PC-3 (cell line): ENCODE data around the gene CAPN1. TPM values are rescaled to one million over a fixed set of nuclear protein-coding genes. Genes with fewer than 3 reads are reported as not detected.

Experiments
- ATAC-seq: fragments of 200-7000 bp; cut with Tn5 transposase; 2 replicates; pipeline ENCODE4 v1.9.1; 2020; ENCODE audit warnings: mild to moderate bottlenecking, moderate library complexity
- BruUV-seq: library from RNA; stranded (reverse); fragments of 400-500 nt; replicated peaks from 2 replicates; lab custom pipeline; 2021; lab: Mats Ljungman, UMichigan
- CTCF ChIA-PET: fragments of 300-600 bp; sonication (Branson Sonifier 250); formaldehyde crosslinking; loops from one replicate; lab custom pipeline; 2022; ENCODE audit warnings: antibody characterized with exemption; lab: Charles Lee
- POLR2A ChIA-PET: fragments of 300-600 bp; sonication (Branson Sonifier 250); formaldehyde crosslinking; loops from one replicate; lab custom pipeline; 2022; ENCODE audit warnings: antibody characterized with exemption; ENCODE audit not compliant: unreplicated experiment; lab: Charles Lee
- DNase-seq: peaks from one replicate; pipeline ENCODE4 v3.0.0-alpha.2; 2015
- H2AFZ ChIP-seq: fragments of 300-600 bp; sonication (generic); 2 replicates; pipeline ENCODE4 v1.6.0; 2016; ENCODE audit warnings: antibody characterized with exemption, low read length
- H3F3A ChIP-seq: fragments of 300-600 bp; sonication (generic); one replicate; pipeline ENCODE4 v1.6.0; 2017; ENCODE audit warnings: antibody characterized with exemption, low read length, control low read depth, mild to moderate bottlenecking; ENCODE audit not compliant: unreplicated experiment
- H3K27ac ChIP-seq: fragments of 300-600 bp; sonication (generic); 2 replicates; pipeline ENCODE4 v1.5.1; 2016; ENCODE audit warnings: mild to moderate bottlenecking, low read length
- H3K27me3 ChIP-seq: fragments of 300-600 bp; sonication (generic); 2 replicates; pipeline ENCODE4 v1.6.1; 2016; ENCODE audit warnings: low read length, mixed read lengths
- H3K36me3 ChIP-seq: fragments of 300-600 bp; sonication (generic); 2 replicates; pipeline ENCODE4 v1.6.1; 2016; ENCODE audit warnings: low read depth, mixed run types, low read length, mixed read lengths
- H3K4me1 ChIP-seq: fragments of 300-600 bp; sonication (generic); 2 replicates; pipeline ENCODE4 v1.5.1; 2016; ENCODE audit warnings: low read length; ENCODE audit not compliant: insufficient read depth
- H3K4me2 ChIP-seq: fragments of 300-600 bp; sonication (generic); 2 replicates; pipeline ENCODE4 v1.6.0; 2016; ENCODE audit warnings: low read length
- H3K4me3 ChIP-seq: fragments of 300-600 bp; sonication (generic); 2 replicates; pipeline ENCODE4 v1.5.1; 2016; ENCODE audit warnings: mild to moderate bottlenecking, low read length, mixed read lengths
- H3K79me2 ChIP-seq: fragments of 300-600 bp; sonication (generic); 2 replicates; pipeline ENCODE4 v1.6.1; 2017; ENCODE audit warnings: low read length, mixed read lengths
- H3K9ac ChIP-seq: fragments of 300-600 bp; sonication (generic); 2 replicates; pipeline ENCODE4 v1.6.0; 2016; ENCODE audit warnings: mild to moderate bottlenecking, low read length
- H3K9me2 ChIP-seq: fragments of 300-600 bp; sonication (generic); replicated peaks from 2 replicates; pipeline ENCODE4 v1.6.1; 2016; ENCODE audit warnings: mixed run types, low read length, mixed read lengths
- H3K9me3 ChIP-seq: fragments of 300-600 bp; sonication (generic); 2 replicates; pipeline ENCODE4 v1.6.1; 2016; ENCODE audit warnings: low read length, mixed read lengths
- H4K20me1 ChIP-seq: fragments of 300-600 bp; sonication (generic); 2 replicates; pipeline ENCODE4 v1.6.1; 2016; ENCODE audit warnings: low read length, mixed read lengths
- EZH2 ChIP-seq: fragments of 300-600 bp; sonication (generic); IDR thresholded peaks from one replicate; pipeline ENCODE4 v1.6.1; 2017; ENCODE audit warnings: antibody characterized with exemption, mild to moderate bottlenecking, low read length; ENCODE audit not compliant: unreplicated experiment
- EZH2phosphoT487 ChIP-seq: fragments of 300-600 bp; sonication (generic); IDR thresholded peaks from 2 replicates; pipeline ENCODE4 v1.6.1; 2018; ENCODE audit warnings: mild to moderate bottlenecking, antibody characterized with exemption, low read length, borderline replicate concordance
- intact Hi-C: fragments of 100-400 bp; cut with micrococcal nuclease; formaldehyde crosslinking; loops from 2 replicates; pipeline ENCODE4 v1.9.0; 2023
- total RNA-seq: library from RNA; depleted of rRNA; stranded (reverse); fragments of >200 nt; gene quantifications from 2 replicates; pipeline ENCODE4 v1.2.3, GENCODE V29; 2014
- TF ChIP-seq, protein P1 (sequence below): fragments of 300-600 bp; sonication (generic); conservative IDR thresholded peaks from 2 replicates; pipeline ENCODE4 v1.5.1; 2017; ENCODE audit warnings: antibody characterized with exemption, low read depth, mild to moderate bottlenecking, low read length

Gene CAPN1
- total RNA-seq, 1 experiment from 2014 or later, result 307 TPM

DNA sequence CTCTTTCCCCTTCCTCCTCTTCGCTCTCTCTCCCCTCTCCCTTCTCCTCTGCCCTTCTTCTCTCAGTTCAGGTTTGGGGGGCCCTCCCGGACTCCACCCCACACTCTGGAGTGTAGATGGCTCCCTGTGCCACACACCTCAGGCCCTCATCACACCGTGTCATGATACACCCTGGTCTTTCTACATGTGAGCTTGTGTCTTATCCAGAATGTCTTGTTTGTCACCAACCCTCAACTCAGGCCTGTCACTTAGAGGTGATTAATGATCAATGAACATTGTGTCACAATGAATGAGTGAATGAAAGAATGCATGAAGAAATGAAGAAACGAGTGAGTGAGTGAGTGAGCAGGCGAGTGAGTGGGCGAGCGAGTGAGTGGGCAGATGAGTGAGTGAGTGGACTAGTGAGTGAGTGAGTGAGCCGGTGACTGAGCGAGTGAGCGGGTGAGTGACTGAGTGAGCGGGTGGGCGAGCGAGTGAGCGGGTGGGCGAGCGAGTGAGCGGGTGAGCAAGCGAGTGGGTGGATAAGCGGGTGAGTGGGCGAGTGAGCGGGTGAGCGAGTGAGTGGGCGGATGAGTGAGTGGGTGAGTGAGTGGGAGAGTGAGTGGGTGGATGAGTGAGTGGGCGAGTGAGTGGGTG, 33.8 kb downstream of the CAPN1 start:
- no peak overlapping the region for H3K4me3 ChIP-seq
- TF ChIP-seq, protein P1, sequence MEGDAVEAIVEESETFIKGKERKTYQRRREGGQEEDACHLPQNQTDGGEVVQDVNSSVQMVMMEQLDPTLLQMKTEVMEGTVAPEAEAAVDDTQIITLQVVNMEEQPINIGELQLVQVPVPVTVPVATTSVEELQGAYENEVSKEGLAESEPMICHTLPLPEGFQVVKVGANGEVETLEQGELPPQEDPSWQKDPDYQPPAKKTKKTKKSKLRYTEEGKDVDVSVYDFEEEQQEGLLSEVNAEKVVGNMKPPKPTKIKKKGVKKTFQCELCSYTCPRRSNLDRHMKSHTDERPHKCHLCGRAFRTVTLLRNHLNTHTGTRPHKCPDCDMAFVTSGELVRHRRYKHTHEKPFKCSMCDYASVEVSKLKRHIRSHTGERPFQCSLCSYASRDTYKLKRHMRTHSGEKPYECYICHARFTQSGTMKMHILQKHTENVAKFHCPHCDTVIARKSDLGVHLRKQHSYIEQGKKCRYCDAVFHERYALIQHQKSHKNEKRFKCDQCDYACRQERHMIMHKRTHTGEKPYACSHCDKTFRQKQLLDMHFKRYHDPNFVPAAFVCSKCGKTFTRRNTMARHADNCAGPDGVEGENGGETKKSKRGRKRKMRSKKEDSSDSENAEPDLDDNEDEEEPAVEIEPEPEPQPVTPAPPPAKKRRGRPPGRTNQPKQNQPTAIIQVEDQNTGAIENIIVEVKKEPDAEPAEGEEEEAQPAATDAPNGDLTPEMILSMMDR, result no peak
- TF ChIP-seq EZH2, result no peak
- TF ChIP-seq EZH2phosphoT487, result no peak
- H4K20me1 ChIP-seq, result no peaks in the 10 kb centered on the region
- ATAC-seq (no peak), DNase-seq (no peak)
- H3K4me1 ChIP-seq, result no peaks in the 10 kb centered on the region
- no peak overlapping the region for H3K9ac ChIP-seq
- BruUV-seq, result no TSS peak
- no peaks in the 10 kb centered on the region for H3K9me2 ChIP-seq
- H3F3A ChIP-seq, result no peaks in the 10 kb centered on the region
- H3K4me2 ChIP-seq, result no peak overlapping the region
- H3K9me3 ChIP-seq, result no peaks in the 10 kb centered on the region
- CTCF ChIA-PET, result interaction anchor here (0.9 kb wide), 1 partner anchor 60 kb away, joined by 9 read pairs; no protein-coding TSS in a partner anchor
- intact Hi-C loops, result no loop called here
- no peaks in the 10 kb centered on the region for H3K27me3 ChIP-seq
- H3K27ac ChIP-seq, result no peak overlapping the region
- H3K36me3 ChIP-seq, result peaks cover 14% of the 10 kb centered on the region; the same call in 1 of the 2 replicates
- no peak overlapping the region for H2AFZ ChIP-seq
- POLR2A ChIA-PET, result no interaction called here
- no peaks in the 10 kb centered on the region for H3K79me2 ChIP-seq

DNA sequence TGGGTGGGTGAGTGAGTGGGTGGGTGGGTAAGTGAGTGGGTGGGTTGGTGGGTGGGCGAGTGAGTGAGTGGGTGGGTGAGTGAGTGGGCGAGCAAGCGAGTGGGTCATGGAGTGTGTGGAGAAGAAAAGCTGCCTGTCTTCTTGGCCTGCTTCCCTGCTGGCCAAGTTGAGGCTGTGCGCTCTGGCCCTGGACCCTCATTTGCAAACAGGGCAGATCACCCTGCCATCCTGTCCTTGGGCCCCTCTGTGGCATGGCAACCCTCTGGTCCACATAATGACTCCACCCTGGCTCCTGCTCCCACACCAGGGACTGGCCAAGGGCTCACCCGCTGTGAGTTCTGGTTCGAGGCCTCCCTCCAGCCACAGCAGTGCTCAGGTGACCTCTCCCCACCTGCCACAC, 35.1 kb downstream of the CAPN1 start:
- Histone ChIP-seq H3K79me2 (no peaks in the 10 kb centered on the region), H3K4me3 (no peak overlapping the region), H3K4me2 (no peak overlapping the region), H3K9me2 (no peaks in the 10 kb centered on the region), H3K4me1 (no peaks in the 10 kb centered on the region), H4K20me1 (no peaks in the 10 kb centered on the region), H2AFZ (no peak overlapping the region), H3F3A (no peaks in the 10 kb centered on the region), H3K9ac (no peak overlapping the region), H3K9me3 (no peaks in the 10 kb centered on the region), H3K36me3 (peaks cover 2% of the 10 kb centered on the region; the same call in 1 of the 2 replicates), H3K27ac (no peak overlapping the region), H3K27me3 (no peaks in the 10 kb centered on the region)
- intact Hi-C loops, result no loop called here
- POLR2A ChIA-PET, result no interaction called here
- TF ChIP-seq, protein P1, result no peak
- TF ChIP-seq EZH2 (no peak), EZH2phosphoT487 (no peak)
- CTCF ChIA-PET, result no interaction called here
- ATAC-seq (no peak), DNase-seq (no peak)
- BruUV-seq, result no TSS peak
